ENCODE data around the gene SLC12A5.

The SLC12A5 gene

GRCh38 chr20:46012921-46013320, 16.1 kb upstream of the SLC12A5 start:
- DNase-seq (ENCODE audit: low spot score in 2 of 2): no peak
- Histone ChIP-seq H3K27me3 (ENCODE audit: low read depth) (peaks cover 45% of the 10 kb centered on the region), H3K4me1 (peaks cover 5% of the 10 kb centered on the region; the same call in 1 of the 2 replicates), H3K4me3 (no peak overlapping the region), H3K9me3 (no peaks in the 10 kb centered on the region), H3K36me3 (replicated peaks) (no peaks in the 10 kb centered on the region)
- in situ Hi-C loops (cut with MboI; ENCODE audit: low sequenced_read_pairs): no loop called here

GRCh38 chr20:46013322-46013828, 15.6 kb upstream of the SLC12A5 start:
- H3K4me3 ChIP-seq: 0 out of 2 replicates have a peak overlapping the region, but pooled peaks have one; percentile 12
- DNase-seq (ENCODE audit: low spot score in 2 of 2): no peak
- H3K9me3 ChIP-seq: no peaks in the 10 kb centered on the region
- in situ Hi-C loops (cut with MboI; ENCODE audit: low sequenced_read_pairs): no loop called here
- peaks cover 5% of the 10 kb centered on the region; the same call in 1 of the 2 replicates for H3K4me1 ChIP-seq
- H3K27me3 ChIP-seq (ENCODE audit: low read depth): peaks cover 42% of the 10 kb centered on the region
- H3K36me3 ChIP-seq (replicated peaks): no peaks in the 10 kb centered on the region

- peaks cover 36% of the 10 kb centered on the region for H3K27me3 ChIP-seq (ENCODE audit: low read depth)
- in situ Hi-C loops (cut with MboI; ENCODE audit: low sequenced_read_pairs): no loop called here
- DNase-seq (ENCODE audit: low spot score in 2 of 2): peak; percentile 32 to 79
- H3K9me3 ChIP-seq: no peaks in the 10 kb centered on the region
- H3K4me3 ChIP-seq: peak overlapping the region; percentile 12; the same call in 1 of the 2 replicates
- no peaks in the 10 kb centered on the region for H3K36me3 ChIP-seq (replicated peaks)
- peaks cover 5% of the 10 kb centered on the region; the same call in 1 of the 2 replicates for H3K4me1 ChIP-seq
Observed at GRCh38 chr20:46013829-46014516, 15.0 kb upstream of the SLC12A5 start.

GRCh38 chr20:46014517-46015396, 14.3 kb upstream of the SLC12A5 start:
- Histone ChIP-seq H3K4me1 (peaks cover 5% of the 10 kb centered on the region; the same call in 1 of the 2 replicates), H3K36me3 (replicated peaks) (no peaks in the 10 kb centered on the region), H3K4me3 (no peak overlapping the region), H3K27me3 (ENCODE audit: low read depth) (peaks cover 28% of the 10 kb centered on the region), H3K9me3 (no peaks in the 10 kb centered on the region)
- in situ Hi-C loops (cut with MboI; ENCODE audit: low sequenced_read_pairs): no loop called here
- DNase-seq (ENCODE audit: low spot score in 2 of 2): no peak

- DNase-seq (ENCODE audit: low spot score in 2 of 2): no peak
- in situ Hi-C loops (cut with MboI; ENCODE audit: low sequenced_read_pairs): no loop called here
- H3K27me3 ChIP-seq (ENCODE audit: low read depth): peaks cover 3% of the 10 kb centered on the region
Observed at GRCh38 chr20:46017272-46017671, 11.7 kb upstream of the SLC12A5 start.

GRCh38 chr20:46018112-46018511, 10.9 kb upstream of the SLC12A5 start:
- no peak overlapping the region for H3K4me3 ChIP-seq
- no peaks in the 10 kb centered on the region for H3K9me3 ChIP-seq
- no peaks in the 10 kb centered on the region for H3K36me3 ChIP-seq (replicated peaks)
- H3K4me1 ChIP-seq: peaks cover 8% of the 10 kb centered on the region; the same call in 1 of the 2 replicates
- in situ Hi-C loops (cut with MboI; ENCODE audit: low sequenced_read_pairs): no loop called here
- H3K27me3 ChIP-seq (ENCODE audit: low read depth): no peaks in the 10 kb centered on the region
- no peak for DNase-seq (ENCODE audit: low spot score in 2 of 2)

More at GRCh38 chr20:46017272-46017671, 11.7 kb upstream of the SLC12A5 start:
- Histone ChIP-seq H3K36me3 (replicated peaks) (no peaks in the 10 kb centered on the region), H3K4me1 (peaks cover 5% of the 10 kb centered on the region; the same call in 1 of the 2 replicates), H3K9me3 (no peaks in the 10 kb centered on the region), H3K4me3 (no peak overlapping the region)

GRCh38 chr20:46018611-46019010, 10.4 kb upstream of the SLC12A5 start:
- Histone ChIP-seq H3K4me1 (peaks cover 8% of the 10 kb centered on the region; the same call in 1 of the 2 replicates), H3K9me3 (no peaks in the 10 kb centered on the region), H3K4me3 (no peak overlapping the region), H3K27me3 (ENCODE audit: low read depth) (no peaks in the 10 kb centered on the region), H3K36me3 (replicated peaks) (no peaks in the 10 kb centered on the region)
- in situ Hi-C loops (cut with MboI; ENCODE audit: low sequenced_read_pairs): no loop called here
- DNase-seq (ENCODE audit: low spot score in 2 of 2): no peak

- H3K9me3 ChIP-seq: no peaks in the 10 kb centered on the region
- H3K36me3 ChIP-seq (replicated peaks): no peaks in the 10 kb centered on the region
- peaks cover 3% of the 10 kb centered on the region; the same call in 1 of the 2 replicates for H3K4me1 ChIP-seq
- DNase-seq (ENCODE audit: low spot score in 2 of 2): no peak
- no peaks in the 10 kb centered on the region for H3K27me3 ChIP-seq (ENCODE audit: low read depth)
- no peak overlapping the region for H3K4me3 ChIP-seq
- in situ Hi-C loops (cut with MboI; ENCODE audit: low sequenced_read_pairs): no loop called here
Observed at GRCh38 chr20:46020555-46020954, 8.5 kb upstream of the SLC12A5 start.

GRCh38 chr20:46021361-46022359, 7.4 kb upstream of the SLC12A5 start:
- no peaks in the 10 kb centered on the region for H3K27me3 ChIP-seq (ENCODE audit: low read depth)
- in situ Hi-C loops (cut with MboI; ENCODE audit: low sequenced_read_pairs): no loop called here
- peak overlapping the region; percentile 79 for H3K4me3 ChIP-seq
- DNase-seq (ENCODE audit: low spot score in 2 of 2): peak; percentile 71 to 95
- H3K36me3 ChIP-seq (replicated peaks): no peaks in the 10 kb centered on the region
- H3K9me3 ChIP-seq: no peaks in the 10 kb centered on the region
- H3K4me1 ChIP-seq: peaks cover 3% of the 10 kb centered on the region; the same call in 1 of the 2 replicates

- Histone ChIP-seq H3K4me1 (peaks cover 3% of the 10 kb centered on the region; the same call in 1 of the 2 replicates), H3K4me3 (peak overlapping the region; percentile 79), H3K9me3 (no peaks in the 10 kb centered on the region), H3K27me3 (ENCODE audit: low read depth) (no peaks in the 10 kb centered on the region), H3K36me3 (replicated peaks) (no peaks in the 10 kb centered on the region)
- peak; percentile 44 to 84 for DNase-seq (ENCODE audit: low spot score in 2 of 2)
- in situ Hi-C loops (cut with MboI; ENCODE audit: low sequenced_read_pairs): no loop called here
Observed at GRCh38 chr20:46022411-46023147, 6.4 kb upstream of the SLC12A5 start.

- Histone ChIP-seq H3K9me3 (no peaks in the 10 kb centered on the region), H3K36me3 (replicated peaks) (no peaks in the 10 kb centered on the region), H3K4me3 (no peak overlapping the region), H3K4me1 (peaks cover 3% of the 10 kb centered on the region; the same call in 1 of the 2 replicates), H3K27me3 (ENCODE audit: low read depth) (no peaks in the 10 kb centered on the region)
- in situ Hi-C loops (cut with MboI; ENCODE audit: low sequenced_read_pairs): no loop called here
- DNase-seq (ENCODE audit: low spot score in 2 of 2): no peak
Observed at GRCh38 chr20:46023148-46023484, 5.9 kb upstream of the SLC12A5 start.

- no peak for DNase-seq (ENCODE audit: low spot score in 2 of 2)
- Histone ChIP-seq H3K9me3 (no peaks in the 10 kb centered on the region), H3K4me1 (peaks cover 3% of the 10 kb centered on the region; the same call in 1 of the 2 replicates), H3K27me3 (ENCODE audit: low read depth) (no peaks in the 10 kb centered on the region), H3K36me3 (replicated peaks) (no peaks in the 10 kb centered on the region), H3K4me3 (no peak overlapping the region)
- in situ Hi-C loops (cut with MboI; ENCODE audit: low sequenced_read_pairs): no loop called here
Observed at GRCh38 chr20:46023999-46024398, 5.0 kb upstream of the SLC12A5 start.

All from HAP-1 (cell line).